KG1 (cell line): Measurements from ENCODE around the gene MGARP.
A peak's percentile ranks its signal among the peaks of the same experiment; 100 is the strongest.
"Not testable (repeated sequence)": the region's sequence is repeated elsewhere in the genome, so short reads cannot be mapped to it uniquely, and the experiment has no call there.

Experiments
- DNase-seq: peaks from one replicate; lab custom pipeline; 2025; lab: John Stamatoyannopoulos, UW

MGARP gene

DNA sequence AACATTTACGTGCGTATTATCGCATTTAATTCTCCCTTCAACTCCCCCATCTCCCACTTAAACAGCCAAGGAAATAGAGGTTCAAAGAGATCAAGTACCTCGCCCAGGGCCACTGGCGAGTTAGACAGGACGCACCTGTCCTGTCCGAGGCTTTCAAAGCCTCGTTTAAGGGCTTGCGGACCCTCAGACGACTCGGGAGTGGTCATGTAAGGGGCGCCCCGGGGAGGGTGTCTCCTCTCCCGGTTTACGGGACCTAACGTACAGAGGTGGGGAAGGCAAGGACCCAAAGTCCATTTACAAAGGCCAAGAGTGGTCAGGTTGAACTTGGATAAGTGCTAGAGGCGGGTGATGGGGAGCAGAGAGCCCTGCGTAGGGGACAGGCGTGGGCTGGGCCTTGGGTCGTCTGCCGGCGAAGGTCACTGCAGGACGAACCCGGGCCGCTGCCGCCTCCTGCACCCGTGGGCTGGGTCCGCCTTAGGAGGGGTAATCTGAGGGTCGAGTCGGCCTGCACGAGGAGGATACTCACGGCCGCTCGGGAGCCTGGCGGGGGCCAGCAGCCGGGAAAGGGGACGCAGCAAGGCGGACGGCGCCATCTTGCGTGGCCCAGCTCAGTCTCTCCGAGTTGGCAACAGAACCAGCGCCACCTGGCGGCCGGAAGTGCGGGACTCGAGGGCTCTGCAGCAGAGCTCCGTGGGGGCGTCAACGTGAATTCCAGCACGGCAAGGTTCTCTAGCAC, 15.3 kb upstream of the MGARP start:
- DNase-seq = peak; percentile 96

DNA sequence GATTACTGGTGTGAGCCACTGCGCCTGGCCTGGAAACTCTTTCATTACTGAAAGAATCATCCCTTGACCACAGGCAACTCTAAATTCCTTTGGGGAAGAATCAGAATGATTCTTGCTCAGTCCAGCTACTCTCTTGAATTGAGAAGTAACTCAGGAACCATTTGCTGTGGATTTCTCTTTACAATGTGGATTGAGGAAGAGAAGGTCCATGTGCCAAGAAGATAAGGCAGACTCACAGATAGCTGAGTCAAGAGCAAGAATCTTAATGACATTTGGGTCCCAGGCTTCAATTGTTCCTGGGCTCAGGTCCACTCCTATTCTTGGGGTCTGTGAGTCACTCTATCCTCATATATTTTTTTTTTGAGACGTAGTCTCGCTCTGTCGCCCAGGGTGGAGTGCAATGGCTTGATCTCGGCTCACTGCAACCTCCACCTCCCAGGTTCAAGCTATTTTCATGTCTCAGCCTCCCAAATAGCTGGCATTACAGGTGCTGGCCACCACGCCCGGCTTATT, 6.2 kb upstream of the MGARP start:
- DNase-seq = no peak

DNA sequence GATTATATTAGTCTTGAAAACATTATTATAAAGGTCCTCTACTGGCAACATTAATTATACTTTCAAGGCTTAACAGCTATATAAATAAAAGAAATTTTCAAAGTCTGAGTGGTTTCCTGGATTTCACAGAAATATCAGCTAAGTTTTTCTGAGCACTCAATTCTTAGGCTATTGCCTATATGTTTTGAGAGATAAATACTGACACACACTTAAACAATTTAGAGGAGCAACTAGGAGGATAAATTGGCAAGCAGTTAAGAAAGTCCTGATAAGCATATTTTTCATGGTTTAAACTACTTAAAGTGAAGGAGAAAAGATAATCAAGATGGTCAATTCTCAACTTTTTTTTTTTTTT, 2.7 kb upstream of the MGARP start:
- DNase-seq = no peak

DNA sequence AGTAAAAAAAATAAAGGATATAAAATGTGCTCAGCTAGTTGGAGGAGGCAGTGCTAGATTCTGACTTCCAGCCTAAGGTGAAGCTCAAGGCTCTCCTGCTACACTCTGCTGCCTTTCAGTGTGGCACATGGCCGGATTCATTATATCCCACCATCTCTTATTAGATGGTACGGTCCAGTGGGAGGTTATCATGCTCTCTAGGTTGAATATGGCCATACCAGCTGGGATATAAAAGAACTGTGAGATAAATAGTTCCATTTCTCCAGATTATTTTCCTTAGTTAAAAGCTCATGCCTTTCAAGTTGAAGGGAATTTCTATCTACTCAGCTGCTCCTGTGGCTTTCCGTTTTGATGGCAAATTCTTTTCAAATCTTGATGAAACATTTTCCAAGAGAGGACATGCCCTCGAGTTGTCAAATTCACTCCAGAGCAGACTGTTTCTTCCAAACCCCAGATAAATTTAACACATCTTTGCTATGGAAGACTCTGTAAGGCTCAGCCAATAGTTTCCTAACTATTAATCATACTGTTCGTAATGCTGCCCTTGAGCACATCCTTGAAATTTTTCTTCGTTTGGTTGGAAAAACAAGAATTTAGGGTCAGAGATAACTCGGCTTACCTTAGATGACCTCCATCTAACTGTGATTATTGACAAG, 2.2 kb upstream of the MGARP start:
- no peak for DNase-seq

DNA sequence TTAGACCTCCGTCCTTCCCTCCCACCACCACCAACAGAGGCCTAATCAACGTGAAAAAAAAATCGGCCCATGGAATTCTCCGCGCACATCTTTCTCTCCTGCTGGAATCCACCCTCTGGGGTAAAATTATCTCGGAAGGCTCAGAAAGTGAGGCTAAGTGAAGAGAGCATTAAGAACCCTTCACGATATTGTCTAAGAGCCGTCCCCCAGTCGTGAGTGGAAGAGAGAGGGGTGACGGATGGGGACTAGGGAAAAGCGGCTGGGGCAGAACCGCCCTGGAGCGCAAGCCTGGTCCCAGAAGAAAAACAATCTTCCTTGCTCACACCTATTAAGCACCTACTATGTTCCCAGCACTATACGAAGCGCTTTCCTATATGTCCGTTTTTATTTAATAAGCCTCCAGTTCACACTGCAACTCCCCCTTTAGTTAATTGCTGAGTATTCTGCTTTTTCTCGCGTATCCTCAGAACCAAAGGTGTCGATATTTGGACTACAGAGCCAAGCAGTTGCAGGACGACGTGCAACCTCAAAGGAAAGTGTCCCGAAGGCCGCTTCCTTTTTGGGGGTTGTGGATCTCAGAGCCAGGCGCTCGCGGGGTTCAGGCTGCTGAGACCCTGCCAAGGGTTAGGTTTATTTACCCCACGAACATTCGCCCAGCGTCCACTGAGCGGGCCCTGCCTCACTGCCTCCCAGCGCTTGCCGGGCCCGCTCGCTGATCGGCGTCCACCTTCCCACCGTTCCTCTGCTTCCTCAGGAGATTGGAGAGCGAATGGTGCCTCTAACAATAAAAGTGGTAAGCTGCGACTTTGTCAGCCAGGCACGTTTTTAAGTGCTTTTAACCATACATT, 889 bp downstream of the MGARP start:
- DNase-seq = no peak

DNA sequence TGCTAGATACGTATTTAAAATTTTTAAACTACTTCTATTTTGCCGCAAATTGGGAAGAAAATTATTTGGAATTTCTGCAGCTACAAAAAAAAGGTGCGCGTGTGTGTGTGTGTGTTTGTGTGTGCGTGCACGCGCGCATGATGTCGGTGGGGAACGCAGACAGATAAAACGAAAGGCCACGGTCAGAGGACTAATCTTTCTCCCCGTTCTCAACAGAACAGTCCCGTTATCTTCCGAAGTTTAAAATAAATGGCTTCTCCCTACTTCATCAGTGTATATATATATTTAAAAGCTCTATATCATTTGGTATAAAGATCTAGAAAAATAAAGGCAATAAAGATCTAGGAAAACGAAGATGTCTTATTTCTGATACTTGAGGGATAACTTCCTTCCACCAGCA, 1.5 kb downstream of the MGARP start:
- no peak for DNase-seq

DNA sequence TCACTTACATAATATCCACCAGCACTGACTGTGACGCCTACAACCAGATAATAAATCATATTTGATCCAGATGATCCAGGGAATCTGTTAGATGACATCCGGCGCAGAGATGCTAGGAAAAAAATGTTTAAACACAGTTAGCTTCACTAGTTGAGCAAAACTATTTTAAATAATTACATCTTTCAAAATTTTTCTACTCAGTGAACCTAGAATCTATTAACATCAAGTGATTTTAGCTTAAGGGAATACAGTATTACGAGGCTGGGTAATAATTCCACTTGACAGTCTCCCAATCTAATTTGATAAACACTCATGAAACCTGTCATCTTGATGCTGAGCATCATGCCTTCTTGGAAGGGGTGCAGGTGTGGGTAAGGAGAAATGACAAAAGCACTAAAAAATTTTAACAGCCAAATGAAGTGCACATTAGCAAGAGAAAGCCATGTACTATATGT, 4.7 kb downstream of the MGARP start:
- DNase-seq = no peak

DNA sequence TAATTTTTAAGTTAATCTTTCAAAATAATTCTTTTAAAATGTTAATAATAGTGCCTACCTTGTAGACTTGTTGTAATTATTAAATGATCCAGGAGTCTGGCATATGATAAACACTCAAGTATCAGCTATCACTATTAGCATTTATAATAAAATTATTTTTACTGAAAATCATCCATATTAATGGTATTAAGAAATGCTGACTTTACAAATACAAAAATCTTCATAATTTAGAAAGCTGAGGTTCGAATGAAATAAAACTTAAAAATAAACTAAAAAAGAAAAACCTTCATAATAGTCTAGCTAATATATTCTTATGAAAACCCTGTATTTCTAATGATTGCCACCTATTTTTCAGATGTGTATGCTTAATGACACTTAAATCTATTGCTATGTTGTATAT, 5.2 kb downstream of the MGARP start:
- DNase-seq = no peak

DNA sequence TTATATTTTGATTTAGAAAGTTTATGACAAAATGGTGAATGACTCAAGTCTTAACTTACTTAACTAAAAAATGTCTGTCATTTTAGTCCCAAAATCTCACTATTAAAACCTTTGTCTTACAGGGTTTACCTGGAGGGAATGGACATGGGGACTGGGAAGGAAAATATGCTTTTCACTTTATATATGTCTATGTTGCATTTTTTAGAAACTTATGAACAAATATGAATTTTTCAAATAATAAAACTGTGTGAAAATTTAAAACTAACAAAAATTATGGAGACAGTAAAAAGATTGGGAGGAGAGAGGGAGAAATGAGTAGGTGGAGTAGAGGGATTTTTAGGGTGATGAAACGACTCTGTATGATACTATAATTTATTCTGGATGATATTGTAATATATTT, 6.2 kb downstream of the MGARP start:
- no peak for DNase-seq

DNA sequence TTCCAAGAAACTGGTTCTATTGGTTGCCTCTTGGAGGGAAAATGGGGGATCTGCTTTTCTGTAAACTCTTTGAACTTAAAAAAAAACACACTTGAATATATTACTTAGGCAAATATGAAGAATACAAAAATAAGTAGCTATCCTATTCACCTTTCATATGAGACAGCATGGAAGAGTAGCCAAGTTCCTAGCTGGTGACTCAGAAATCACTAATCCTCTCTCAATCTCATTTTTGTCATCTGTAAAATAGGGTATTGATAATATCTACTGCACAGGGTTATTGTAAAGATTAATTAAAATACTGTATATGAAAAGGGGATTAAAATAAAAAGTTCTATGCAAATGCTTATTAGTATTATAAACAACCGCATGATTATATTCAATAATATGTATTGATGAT, 12.7 kb downstream of the MGARP start:
- DNase-seq = no peak

DNA sequence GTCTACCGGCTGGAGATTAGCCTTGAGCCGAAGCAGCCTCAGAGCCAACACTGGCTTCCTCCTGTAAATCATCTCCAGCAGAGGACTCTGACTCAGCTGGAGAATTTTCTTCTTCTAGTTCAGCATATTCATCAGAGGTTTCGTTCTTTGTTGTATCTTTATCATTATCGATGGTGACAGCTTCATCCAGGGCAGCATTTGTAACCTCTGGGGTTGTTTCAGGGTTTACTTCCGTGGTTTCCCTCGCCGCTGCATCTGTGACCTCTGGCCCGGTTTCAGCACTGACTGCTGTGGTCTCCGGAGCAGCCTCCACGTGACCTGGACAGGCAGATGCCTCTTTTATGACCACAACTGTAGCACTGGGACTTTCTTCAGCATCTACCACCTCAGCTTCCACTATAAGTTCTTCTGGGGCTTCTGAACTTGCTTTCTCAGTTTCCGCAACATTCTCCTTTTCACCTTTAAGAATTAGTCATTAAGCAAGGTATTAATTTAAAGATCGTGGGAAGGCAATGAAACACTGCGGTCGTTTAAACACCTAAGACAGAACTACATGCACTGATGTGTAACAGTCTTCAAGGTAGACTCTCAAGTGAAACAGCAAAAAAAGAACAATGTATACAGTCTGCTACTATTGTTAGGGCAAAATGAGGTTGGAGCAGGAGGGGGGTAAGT, 13.3 kb downstream of the MGARP start:
- DNase-seq = peak; percentile 73

DNA sequence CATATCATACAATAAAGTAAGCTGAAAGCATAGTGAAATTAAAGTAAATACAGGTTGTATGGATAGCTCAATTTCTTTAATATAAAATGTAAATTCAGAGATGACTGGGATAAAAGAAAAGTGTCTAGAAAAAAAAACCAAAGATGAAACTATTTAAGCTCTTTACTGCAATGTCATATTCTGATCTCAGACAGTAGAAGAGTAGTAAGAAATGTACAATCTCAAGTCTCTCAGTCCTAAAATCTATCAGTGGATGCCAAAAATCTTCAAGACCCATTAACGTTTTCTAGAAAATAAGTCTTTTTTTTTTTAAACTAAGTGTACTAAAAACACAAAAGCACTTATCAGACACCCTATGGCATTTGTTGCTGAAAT, 13.8 kb downstream of the MGARP start:
- DNase-seq = no peak

DNA sequence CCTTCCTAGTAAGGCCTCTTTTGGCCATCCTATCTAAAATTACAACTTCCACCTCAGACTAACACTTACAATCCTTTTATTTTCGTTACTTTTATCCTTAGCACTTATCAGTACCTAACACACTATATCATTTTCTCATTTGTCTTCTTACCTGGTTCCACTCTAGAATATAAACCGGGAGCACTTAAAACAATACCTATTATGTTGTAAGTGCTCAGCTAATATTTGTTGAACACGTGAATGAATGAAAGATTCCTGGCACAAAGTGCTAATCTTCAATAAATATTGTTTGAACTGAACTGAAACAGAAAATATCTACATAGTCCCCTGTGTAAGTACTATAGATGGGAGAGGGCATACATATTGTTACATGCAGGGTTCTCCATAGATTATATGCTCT, 14.4 kb downstream of the MGARP start:
- no peak for DNase-seq

DNA sequence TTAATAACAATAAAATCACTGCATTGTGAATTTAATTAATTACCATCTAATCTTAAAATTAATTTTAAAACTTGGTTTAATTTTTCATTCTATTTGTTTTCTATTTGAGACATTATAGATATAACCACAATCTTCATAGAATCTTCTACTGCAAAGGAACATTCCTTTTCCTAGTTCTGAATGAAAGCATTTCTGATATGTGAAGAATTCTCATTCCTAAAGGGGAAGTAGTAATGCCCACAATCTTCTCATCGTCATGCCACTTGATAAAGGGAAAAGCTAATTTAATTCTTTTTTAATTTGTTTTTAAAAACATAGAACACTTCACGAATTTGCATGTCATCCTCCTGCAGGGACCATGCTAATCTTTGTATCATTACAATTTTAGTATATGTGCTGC, 23.7 kb downstream of the MGARP start:
- DNase-seq = no peak

DNA sequence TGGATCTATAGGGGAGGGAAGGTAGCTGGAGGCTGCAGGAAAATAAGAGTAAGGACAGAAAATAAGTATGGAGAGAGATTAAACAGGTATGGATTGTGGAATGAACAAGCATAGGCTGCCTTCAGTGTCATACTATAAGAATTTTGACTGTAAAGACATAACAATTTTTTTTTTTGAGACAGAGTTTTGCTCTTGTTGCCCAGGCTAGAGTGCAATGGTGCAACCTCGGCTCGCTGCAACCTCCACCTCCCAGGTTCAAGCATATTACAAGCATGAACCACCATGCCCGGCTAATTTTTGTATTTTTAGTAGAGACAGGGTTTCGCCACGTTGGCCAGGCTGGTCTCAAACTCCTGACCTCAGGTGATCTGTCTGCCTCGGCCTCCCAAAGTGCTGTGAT, 24.4 kb downstream of the MGARP start:
- not testable (repeated sequence) for DNase-seq

DNA sequence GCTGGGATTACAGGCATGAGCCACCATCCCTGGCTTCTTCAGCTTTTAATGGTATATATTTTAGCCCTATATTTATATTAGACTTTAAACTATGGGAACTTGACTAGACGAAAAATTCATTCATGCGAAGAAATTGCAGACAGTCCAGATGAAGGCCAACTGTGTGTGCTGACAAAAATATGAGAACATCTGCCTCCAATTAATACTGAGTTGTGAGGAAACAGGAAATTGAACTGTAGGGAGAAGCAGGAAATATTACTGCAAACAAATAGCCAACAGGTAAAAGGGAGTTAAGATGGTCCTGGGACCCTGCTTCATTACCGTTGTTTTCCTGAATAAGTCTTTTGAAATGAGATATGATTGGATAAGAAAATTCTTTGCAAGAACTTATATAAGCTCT, 26.3 kb downstream of the MGARP start:
- no peak for DNase-seq

DNA sequence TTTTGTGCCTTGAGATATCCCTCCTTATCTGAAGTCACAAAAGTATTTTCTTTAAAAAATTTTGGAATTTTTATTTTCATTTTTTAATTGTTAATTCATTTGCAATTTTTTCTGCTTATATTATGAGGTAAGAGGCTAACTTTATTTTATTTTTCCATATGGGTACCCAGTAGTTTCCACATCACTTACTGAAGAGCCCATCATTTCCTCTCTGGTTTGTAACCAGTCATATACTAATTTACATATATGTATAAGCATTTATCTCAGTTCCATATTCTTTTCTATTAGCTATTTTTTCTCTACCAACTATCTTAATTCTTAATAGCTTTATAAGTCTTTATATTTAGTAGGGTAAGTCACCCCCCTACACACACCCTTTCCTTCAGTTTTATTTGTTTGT, 27.0 kb downstream of the MGARP start:
- DNase-seq = no peak

DNA sequence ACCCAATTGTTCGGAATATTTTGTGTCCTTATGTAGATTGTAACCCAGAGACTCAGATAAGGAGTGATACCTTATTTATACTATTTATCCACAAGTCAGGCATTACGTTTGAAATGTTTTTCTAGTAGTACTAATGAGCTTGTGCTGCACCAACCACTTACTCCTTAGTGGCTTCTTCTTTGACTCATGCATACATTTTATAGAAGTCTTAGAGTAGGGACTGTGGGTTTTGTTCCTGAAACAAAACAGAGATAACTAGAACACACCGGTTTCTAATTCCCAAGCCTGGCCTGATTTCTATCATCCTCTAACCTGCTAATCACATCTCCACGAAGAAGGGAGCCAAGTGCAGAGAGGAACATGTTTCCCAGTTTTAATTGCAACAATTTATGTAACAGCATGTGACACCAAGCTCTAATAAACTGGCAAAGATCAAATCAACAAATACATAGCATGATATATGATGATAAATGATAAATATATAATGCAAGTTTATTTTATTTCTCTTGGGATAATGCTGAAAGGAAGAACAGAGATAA, 32.3 kb downstream of the MGARP start:
- DNase-seq = no peak

DNA sequence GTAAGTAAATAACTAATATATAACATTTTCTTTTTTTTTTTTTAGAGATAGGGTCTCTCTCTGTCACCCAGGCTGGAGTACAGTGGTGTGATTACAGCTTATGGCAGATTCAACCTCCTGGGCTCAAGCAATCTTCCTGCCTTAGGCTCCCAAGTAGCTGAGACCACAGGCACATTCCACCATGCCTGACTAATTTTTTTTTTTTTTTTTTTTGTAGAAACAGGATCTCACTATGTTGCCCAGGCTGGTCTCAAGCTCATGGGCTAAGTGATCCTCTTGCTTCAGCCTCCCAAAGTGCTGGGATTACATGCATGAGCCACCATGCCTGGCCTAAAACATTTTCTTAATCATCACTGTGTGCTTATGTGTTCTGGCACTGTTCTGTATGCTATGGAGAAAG, 32.8 kb downstream of the MGARP start:
- no peak for DNase-seq

DNA sequence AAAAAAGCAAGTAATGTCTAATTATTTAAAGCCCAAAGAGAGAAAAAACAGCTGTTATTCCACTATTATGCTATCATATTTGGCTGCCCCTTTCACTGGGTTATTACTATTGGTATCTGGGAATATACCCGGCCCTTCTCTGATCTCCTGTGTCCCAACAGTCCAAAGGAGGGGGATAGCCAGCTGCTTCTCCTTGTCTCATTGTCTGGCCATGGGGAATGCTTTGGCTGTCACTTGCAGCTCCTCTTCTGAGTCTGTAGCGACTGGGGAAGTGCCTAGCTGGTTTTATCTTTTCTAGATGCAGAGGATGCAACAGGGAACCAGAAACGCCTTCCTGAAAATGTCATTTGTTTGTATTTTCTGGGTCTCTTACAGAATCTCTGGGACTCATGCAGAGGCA, 33.9 kb downstream of the MGARP start:
- no peak for DNase-seq

DNA sequence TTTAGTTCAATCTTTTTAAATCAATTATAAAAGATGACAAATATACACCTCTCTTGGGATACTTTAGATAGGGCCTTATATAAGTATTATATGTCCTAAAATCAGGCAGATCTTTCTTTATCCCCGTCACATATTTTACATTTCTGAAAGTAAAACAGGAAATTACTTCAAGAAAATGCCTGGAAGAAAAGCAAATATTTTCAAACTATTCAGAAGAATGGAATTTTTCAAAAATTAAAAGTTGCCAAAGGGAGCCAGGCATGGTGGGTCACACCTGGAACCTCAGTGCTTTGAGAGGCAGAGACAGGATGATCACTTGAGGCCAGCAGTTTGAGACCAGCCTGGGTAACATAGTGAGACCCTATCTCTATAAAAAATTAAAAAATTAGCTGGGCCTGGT, 34.4 kb downstream of the MGARP start:
- no peak for DNase-seq
